ENCODE measurements around the gene MKRN1. TPM values are rescaled to one million over a fixed set of nuclear protein-coding genes. Genes with fewer than 3 reads are reported as not detected.

MKRN1 gene
- total RNA-seq, 1 experiment from 2014 or later = 182 TPM

- no peaks in the 10 kb centered on the region for H3K36me3 ChIP-seq (ENCODE audit: low read depth)
- H3K4me3 ChIP-seq = peak within 1 kb of the TSS; percentile 70
Measured at GRCh38 chr7:140403878-140404564, 75.3 kb downstream of the MKRN1 start, which contains the start of gene RAB19. RAB19 (plus strand) TSS chr7:140404058; CDS start chr7:140407647, 3,589 bp downstream.

More at GRCh38 chr7:140403878-140404564, 75.3 kb downstream of the MKRN1 start, which contains the start of gene RAB19:
- ChIA-PET CTCF (no interaction called here), POLR2A (ENCODE audit: unreplicated experiment) (no interaction called here)
- H3K9me3 ChIP-seq (ENCODE audit: insufficient read depth, low read depth) = no peaks in the 10 kb centered on the region
- peaks cover 26% of the 10 kb centered on the region for H3K4me1 ChIP-seq (replicated peaks; ENCODE audit: insufficient read depth)
- H3K9me2 ChIP-seq (ENCODE audit: insufficient read depth) = no peaks in the 10 kb centered on the region
- H3F3A ChIP-seq (ENCODE audit: insufficient read depth, low read depth) = peaks cover 20% of the 10 kb centered on the region
- BruUV-seq (replicated peaks) = no TSS peak
- no peaks in the 10 kb centered on the region for H3K27me3 ChIP-seq (ENCODE audit: insufficient read depth, low read depth)
- H3K79me2 ChIP-seq (ENCODE audit: low read depth) = no peaks in the 10 kb centered on the region
- H3K27ac ChIP-seq = no peak within 1 kb of the TSS
- H3K4me2 ChIP-seq = peak within 1 kb of the TSS; percentile 88
- H4K20me1 ChIP-seq (ENCODE audit: insufficient read depth) = no peaks in the 10 kb centered on the region
- intact Hi-C loops (cut with micrococcal nuclease; ENCODE audit: unreplicated experiment) = loop anchor here (10.0 kb wide), 1 partner anchor 611 kb away; the partner anchor contains the start of gene MRPS33
- DNase-seq = peak; percentile 67 to 74
- peak within 1 kb of the TSS; percentile 92 for H2AFZ ChIP-seq
- no peak for TF ChIP-seq CTCF (conservative IDR thresholded peaks at IDR 0.05)
- no peak for TF ChIP-seq EZH2 (IDR thresholded peaks at IDR 0.05; ENCODE audit: low read depth)

Other genes with a start within 250 kb of the MKRN1 start
- gene SLC37A3, start 81.0 kb downstream of the MKRN1 start, total RNA-seq (2021) = 42.4 and 54.8 TPM in 2 replicates
- 7.8 and 9.1 TPM in 2 replicates for gene RAB19, start 75.4 kb downstream of the MKRN1 start, total RNA-seq (2021)
- 3.7 and 4.2 TPM in 2 replicates for gene DENND2A, start 161.3 kb upstream of the MKRN1 start, total RNA-seq (2021)
- 35.3 and 41.7 TPM in 2 replicates for gene ADCK2, start 193.4 kb upstream of the MKRN1 start, total RNA-seq (2021)
- 180 and 199 TPM in 2 replicates for gene NDUFB2, start 217.2 kb upstream of the MKRN1 start, total RNA-seq (2021)